Hematopoietic multipotent progenitor cell treated with erythropoietin and hydrocortisone succinate and interleukin-3 and kit ligand, for 8 days (in vitro differentiated cells): ENCODE results near the gene UGT1A9.

Experiments
- DNase-seq: peaks from one replicate; pipeline ENCODE4 v3.0.0-alpha.2; 2015

Gene UGT1A9

DNA sequence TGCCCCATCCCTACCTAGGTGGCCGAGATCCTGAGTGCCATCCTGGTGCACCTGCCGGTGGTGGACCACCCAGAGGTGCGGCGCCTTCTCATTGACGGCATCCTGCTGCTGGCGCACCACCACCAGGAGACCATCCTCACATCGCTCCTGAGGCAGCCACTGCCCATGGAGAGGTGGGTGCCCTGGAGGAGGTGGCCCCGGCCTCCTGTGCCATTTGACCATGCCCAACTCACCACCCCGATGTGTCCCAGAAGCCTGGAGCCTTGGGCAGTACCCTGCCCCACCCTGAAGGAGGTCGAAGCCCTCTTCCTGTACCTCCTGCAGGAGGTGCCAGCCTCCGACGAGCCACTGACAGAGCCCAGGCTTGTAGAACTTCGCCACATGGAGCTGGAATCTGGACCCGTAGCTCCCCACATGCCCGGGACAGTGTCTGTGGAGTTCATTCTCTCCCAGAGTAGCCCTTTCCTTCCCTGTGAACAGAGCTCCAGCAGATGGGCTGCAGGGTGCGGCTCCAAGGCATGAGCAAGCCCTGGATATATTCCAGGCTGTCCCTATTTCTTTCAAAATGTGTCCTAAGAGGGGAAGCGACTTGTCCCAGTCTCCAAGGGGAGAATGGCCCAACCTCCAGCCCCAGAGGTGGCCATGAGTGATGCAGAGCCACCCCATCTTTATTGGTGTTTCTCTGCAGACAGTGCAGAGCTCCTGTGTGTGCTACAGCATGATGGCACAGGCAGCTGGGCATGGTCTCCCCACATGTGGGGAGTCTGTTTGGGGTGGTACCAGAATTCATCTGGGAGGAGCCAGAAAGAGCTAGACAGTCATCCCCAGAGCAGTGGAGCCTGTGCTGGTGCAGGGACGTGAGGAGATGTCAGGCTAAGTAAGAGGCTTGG lies 148.4 kb downstream of the UGT1A9 start:
- DNase-seq, result no peak

DNA sequence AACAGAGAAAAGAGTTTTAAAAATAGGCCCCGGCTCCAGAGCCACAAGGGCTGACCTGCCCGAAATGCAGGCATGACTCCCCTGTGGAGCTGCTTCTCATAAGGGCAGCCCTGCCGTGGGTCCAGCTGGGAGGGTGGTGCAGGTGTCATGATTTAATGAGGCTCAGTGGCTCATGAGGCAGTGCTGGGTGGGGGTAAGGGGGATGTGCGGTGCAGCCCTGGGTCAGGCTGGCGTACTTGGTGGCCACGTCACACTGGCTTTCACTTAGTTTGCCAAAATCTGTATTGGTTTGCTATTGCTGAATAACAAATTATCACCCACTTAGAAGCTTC lies 149.0 kb downstream of the UGT1A9 start:
- DNase-seq, result no peak

DNA sequence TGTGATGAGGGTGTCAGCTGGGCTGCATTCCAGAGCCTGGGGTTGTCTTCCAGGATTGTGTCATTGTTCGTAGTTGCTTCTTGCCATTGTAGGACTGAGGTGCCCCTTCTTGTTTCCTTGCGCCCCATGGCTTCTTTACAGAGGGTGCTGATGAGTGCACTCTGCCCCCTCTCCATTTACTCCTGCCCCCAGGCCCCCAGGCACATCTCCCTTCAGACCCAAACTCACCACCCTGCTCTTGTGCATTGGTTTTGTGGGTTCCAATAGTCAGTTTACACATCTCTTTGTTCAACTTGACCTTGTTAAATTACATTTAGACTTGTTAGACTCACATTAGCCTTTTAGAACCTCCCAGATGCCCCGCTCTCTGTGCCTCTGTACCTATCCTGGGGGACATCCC lies 149.5 kb downstream of the UGT1A9 start:
- no peak for DNase-seq

DNA sequence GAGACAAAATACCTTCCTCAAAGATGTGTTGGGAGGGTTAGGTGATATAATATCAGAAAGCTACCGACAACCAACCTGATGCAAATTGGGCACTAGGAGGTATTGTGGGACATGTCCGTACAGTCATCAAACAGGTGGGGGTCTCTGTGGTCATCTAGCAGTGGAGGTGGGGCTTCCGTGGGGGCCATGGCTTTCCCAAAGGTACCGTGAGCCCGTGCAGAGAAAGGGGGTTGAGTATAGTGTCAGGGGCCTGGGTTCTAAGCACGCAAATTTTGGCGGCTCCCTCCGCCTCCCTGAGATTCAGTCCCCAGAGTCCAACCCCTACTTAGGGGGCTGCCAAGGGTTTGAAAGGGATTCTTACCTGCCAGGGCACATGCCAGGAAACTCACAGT lies 150.0 kb downstream of the UGT1A9 start:
- no peak for DNase-seq

DNA sequence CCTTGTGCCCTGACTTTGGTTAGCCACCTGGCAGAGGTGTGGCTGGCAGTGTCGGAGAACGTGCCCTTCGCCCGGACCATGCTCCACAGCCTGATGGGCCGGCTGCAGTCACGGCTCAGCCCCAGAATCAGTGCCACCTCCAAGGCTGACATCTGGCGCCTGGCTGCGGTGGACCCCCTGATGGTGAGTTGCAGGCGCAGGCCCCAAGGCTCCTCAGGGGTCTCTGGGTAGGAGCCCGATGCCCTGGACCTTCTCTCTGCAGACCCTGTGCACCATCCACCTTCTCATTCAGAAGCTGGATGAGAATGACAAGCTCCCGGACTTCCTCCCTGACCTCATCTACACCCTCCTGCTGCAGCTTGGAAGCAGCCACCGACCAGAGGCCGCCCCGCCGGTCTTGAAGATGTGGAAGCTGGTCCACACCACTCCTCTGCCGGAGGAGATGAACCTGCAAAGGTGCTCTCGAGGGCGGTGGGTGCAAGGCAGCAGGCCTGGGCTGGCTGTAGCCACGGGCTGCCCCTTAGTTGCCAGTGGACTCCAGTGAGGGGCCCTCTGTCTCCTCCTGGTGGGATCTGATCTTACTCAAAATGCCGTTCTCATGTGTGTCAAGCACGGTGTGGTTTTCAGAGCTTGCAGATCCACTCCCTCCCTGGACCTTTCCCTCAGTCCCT lies 150.5 kb downstream of the UGT1A9 start:
- no peak for DNase-seq
